Measurements from ENCODE around the gene DVL1. TPM values are rescaled to one million over a fixed set of nuclear protein-coding genes. Genes with fewer than 3 reads are reported as not detected.
A peak's percentile ranks its signal among the peaks of the same experiment; 100 is the strongest.

Gene DVL1
- total RNA-seq, 4 donors from 2014 or later = 130 to 191 (median 144) TPM

DNA sequence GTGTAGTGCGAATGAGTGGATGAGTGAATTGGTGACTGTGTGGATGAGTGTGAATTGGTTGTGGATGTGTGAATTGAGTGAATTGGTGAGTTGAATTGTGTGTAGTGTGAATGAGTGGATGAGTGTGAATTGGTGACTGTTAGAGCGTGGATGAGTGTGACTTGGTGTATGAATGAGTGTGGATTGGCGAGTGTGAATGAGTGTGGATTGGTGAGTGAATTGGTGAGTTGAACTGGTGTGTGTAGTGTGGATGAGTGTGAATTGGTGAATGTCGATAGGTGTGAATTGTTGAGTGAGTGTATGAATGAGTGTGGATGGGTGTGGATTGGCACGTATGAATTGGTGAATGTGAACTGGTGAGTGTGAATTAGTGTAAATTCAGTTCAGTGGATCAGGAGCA lies 18.1 kb upstream of the DVL1 start:
- 93 to 94% methylated on average over 5 of the region's 5 CpGs for WGBS, 2 donors
- Histone ChIP-seq H3K4me3 (no peak overlapping the region), H3K27me3 (no peaks in the 10 kb centered on the region), H3K9me3 (no peaks in the 10 kb centered on the region), H3K4me1 (peaks cover 0 to 18% (median 7%) of the 10 kb centered on the region in 4 donors), H3K27ac (no peak overlapping the region), H3K36me3 (peaks cover 0 to 2% (median 0%) of the 10 kb centered on the region in 3 donors)
- TF ChIP-seq POLR2A (IDR thresholded peaks at IDR 0.05) (no peak), CTCF (IDR thresholded peaks at IDR 0.05) (no peak), EP300 (IDR thresholded peaks at IDR 0.05) (no peak)
- no peak for DNase-seq (ENCODE audit: low spot score in 2 of 2)

DNA sequence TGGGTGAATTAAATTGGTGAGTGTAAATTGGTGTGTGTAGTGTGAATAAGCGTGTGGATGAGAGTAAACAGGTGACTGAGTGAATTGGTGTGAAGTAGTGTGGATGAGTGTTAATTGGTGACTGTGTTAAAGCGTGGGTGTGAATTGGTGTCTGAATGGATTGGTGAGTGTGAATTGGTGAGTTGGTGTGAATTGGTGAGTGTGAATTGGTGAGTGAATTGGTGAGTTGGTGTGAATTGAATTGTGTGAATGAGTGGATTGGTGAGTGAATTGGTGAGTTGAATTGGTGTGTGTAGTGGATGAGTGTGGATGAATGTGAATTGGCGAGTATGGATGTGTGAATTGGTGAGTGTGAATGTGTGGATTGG lies 17.5 kb upstream of the DVL1 start:
- WGBS, 2 donors = 92 to 99% methylated on average over 3 of the region's 3 CpGs
- H3K27ac ChIP-seq = no peak overlapping the region
- H3K4me1 ChIP-seq = peaks cover 0 to 18% (median 8%) of the 10 kb centered on the region in 4 donors
- no peaks in the 10 kb centered on the region for H3K9me3 ChIP-seq
- no peaks in the 10 kb centered on the region for H3K27me3 ChIP-seq
- TF ChIP-seq POLR2A (IDR thresholded peaks at IDR 0.05) (no peak), CTCF (IDR thresholded peaks at IDR 0.05) (no peak), EP300 (IDR thresholded peaks at IDR 0.05) (no peak)
- H3K4me3 ChIP-seq = no peak overlapping the region
- no peaks in the 10 kb centered on the region for H3K36me3 ChIP-seq
- no peak for DNase-seq (ENCODE audit: low spot score in 2 of 2)

GRCh38 chr1:1365875-1366698 lies 16.9 kb upstream of the DVL1 start:
- TF ChIP-seq CTCF (IDR thresholded peaks at IDR 0.05) = no peak
- no peak for TF ChIP-seq POLR2A (IDR thresholded peaks at IDR 0.05)
- DNase-seq (ENCODE audit: low spot score in 2 of 2) = no peak
- Histone ChIP-seq H3K27ac (no peak overlapping the region), H3K4me3 (no peak overlapping the region), H3K36me3 (no peaks in the 10 kb centered on the region), H3K9me3 (no peaks in the 10 kb centered on the region), H3K4me1 (peaks cover 0 to 18% (median 12%) of the 10 kb centered on the region in 4 donors), H3K27me3 (no peaks in the 10 kb centered on the region)
- 80 to 85% methylated on average over 10 of the region's 10 CpGs for WGBS, 2 donors

GRCh38 chr1:1364266-1364665 lies 15.0 kb upstream of the DVL1 start:
- Histone ChIP-seq H3K27ac (no peak overlapping the region), H3K36me3 (no peaks in the 10 kb centered on the region), H3K27me3 (no peaks in the 10 kb centered on the region), H3K9me3 (no peaks in the 10 kb centered on the region), H3K4me3 (no peak overlapping the region), H3K4me1 (peaks cover 0 to 34% (median 30%) of the 10 kb centered on the region in 4 donors)
- WGBS, 2 donors = 85 to 86% methylated on average over 14 of the region's 14 CpGs
- TF ChIP-seq POLR2A (IDR thresholded peaks at IDR 0.05) = no peak
- TF ChIP-seq CTCF (IDR thresholded peaks at IDR 0.05) = no peak
- no peak for TF ChIP-seq EP300 (IDR thresholded peaks at IDR 0.05)
- no peak for DNase-seq (ENCODE audit: low spot score in 2 of 2)

DNA sequence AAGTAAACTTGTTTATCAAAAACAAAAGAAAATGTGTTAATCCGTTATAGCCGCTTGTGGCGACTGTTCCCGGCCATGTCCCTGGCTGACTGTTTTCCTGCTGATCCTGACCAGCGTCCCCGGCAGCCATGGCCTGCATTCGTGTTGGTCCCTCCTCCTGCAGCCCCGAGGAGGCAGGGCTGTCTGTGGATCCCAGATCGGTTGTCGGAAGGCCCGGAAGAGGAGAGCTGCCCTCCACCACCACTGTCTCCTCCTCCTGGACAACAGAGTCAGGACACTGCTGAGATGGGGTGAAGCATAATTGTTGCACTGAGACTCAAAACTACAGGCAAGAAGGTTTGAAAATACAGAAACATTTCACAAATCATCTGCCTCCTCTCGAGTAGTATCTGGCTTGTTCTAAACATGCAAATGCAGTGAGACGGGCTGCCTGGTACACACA lies 12.8 kb upstream of the DVL1 start:
- peak in 1 of 2 donors; percentile 54 for DNase-seq (ENCODE audit: low spot score in 2 of 2)

More for the DNA sequence above, 12.8 kb upstream of the DVL1 start:
- H3K36me3 ChIP-seq = no peaks in the 10 kb centered on the region
- H3K4me3 ChIP-seq = peak overlapping the region in 1 of 4 donors; percentile 32
- H3K27ac ChIP-seq = peak overlapping the region; percentile 2 to 92 (median 80)
- H3K27me3 ChIP-seq = no peaks in the 10 kb centered on the region
- no peaks in the 10 kb centered on the region for H3K9me3 ChIP-seq
- H3K4me1 ChIP-seq = peaks cover 0 to 43% (median 38%) of the 10 kb centered on the region in 4 donors
- TF ChIP-seq EP300 (IDR thresholded peaks at IDR 0.05) (no peak), POLR2A (IDR thresholded peaks at IDR 0.05) (no peak), CTCF (IDR thresholded peaks at IDR 0.05) (peak in 2 of 5 experiments; percentile 16 to 24)
- WGBS, 2 donors = 11 to 15% methylated on average over 13 of the region's 13 CpGs

Measured in tibial nerve (tissue), 4 donors.